ENCODE measurements around the gene RNF19B. TPM values are rescaled to one million over a fixed set of nuclear protein-coding genes. Genes with fewer than 3 reads are reported as not detected.
"Not testable (repeated sequence)": the region's sequence is repeated elsewhere in the genome, so short reads cannot be mapped to it uniquely, and the experiment has no call there.

Gene RNF19B
- total RNA-seq, 4 donors from 2014 or later, result 28.1 to 62.1 (median 54.6) TPM

DNA sequence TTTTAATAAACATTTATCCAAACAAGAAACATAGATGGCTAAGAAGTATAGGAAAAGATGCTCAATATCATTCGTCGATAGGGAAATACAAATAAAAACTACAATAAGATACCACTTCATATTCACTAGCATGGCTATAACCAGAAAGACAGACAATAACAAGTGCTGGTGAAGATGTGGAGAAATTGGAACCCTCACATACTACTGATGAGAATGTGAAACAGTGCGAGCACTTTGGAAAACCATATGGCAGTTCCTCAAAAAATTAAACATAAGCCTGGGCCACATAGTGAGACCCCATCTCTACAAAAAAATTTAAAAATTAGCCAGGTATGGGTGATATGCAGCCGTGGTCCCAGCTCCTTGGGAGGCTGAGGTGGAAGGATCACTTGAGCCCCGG, 54.3 kb downstream of the RNF19B start:
- H3K9me3 ChIP-seq, result no peaks in the 10 kb centered on the region
- no peaks in the 10 kb centered on the region for H3K4me1 ChIP-seq
- no peak overlapping the region for H3K4me3 ChIP-seq
- H3K27ac ChIP-seq, result no peak overlapping the region
- DNase-seq, result no peak
- no peaks in the 10 kb centered on the region for H3K27me3 ChIP-seq
- no peaks in the 10 kb centered on the region for H3K36me3 ChIP-seq
- TF ChIP-seq CTCF (IDR thresholded peaks at IDR 0.05) (no peak), POLR2A (IDR thresholded peaks at IDR 0.05) (no peak)

GRCh38 chr1:32907435-32907834, 57.2 kb downstream of the RNF19B start:
- peak overlapping the region in 1 of 4 donors; percentile 5 for H3K27ac ChIP-seq

GRCh38 chr1:32906654-32907053, 58.0 kb downstream of the RNF19B start:
- Histone ChIP-seq H3K4me1 (no peaks in the 10 kb centered on the region), H3K9me3 (no peaks in the 10 kb centered on the region), H3K36me3 (no peaks in the 10 kb centered on the region), H3K4me3 (no peak overlapping the region), H3K27me3 (no peaks in the 10 kb centered on the region), H3K27ac (no peak overlapping the region)
- no peak for TF ChIP-seq POLR2A (IDR thresholded peaks at IDR 0.05)
- no peak for TF ChIP-seq CTCF (IDR thresholded peaks at IDR 0.05)
- no peak for DNase-seq

More at GRCh38 chr1:32907435-32907834, 57.2 kb downstream of the RNF19B start:
- DNase-seq, result no peak
- Histone ChIP-seq H3K4me3 (no peak overlapping the region), H3K9me3 (no peaks in the 10 kb centered on the region), H3K4me1 (no peaks in the 10 kb centered on the region), H3K36me3 (no peaks in the 10 kb centered on the region), H3K27me3 (no peaks in the 10 kb centered on the region)
- TF ChIP-seq CTCF (IDR thresholded peaks at IDR 0.05), result no peak

DNA sequence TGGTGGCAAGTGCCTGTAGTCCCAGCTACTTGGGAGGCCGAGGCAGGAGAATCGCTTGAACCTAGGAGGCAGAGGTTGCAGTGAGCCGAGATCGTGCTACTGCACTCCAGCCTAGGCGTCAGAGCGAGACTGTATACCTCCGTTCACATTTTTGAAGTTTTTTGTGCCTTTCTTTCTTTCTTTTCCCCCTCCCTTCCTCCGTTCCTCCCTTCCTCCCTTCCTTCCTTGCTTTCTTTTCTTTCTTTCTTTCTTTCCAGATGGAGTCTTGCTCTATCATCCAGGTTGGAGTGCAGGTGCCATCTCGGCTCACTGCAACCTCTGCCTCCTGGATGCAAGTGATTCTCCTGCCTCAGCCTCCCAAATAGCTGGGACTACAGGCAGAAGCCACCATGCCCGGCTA, 59.0 kb downstream of the RNF19B start:
- not testable (repeated sequence) for H3K36me3 ChIP-seq, H3K4me3 ChIP-seq, DNase-seq, H3K9me3 ChIP-seq, H3K27me3 ChIP-seq, H3K4me1 ChIP-seq
- H3K27ac ChIP-seq, result peak overlapping the region in 3 of 4 donors; percentile 71 to 93 (median 86)

DNA sequence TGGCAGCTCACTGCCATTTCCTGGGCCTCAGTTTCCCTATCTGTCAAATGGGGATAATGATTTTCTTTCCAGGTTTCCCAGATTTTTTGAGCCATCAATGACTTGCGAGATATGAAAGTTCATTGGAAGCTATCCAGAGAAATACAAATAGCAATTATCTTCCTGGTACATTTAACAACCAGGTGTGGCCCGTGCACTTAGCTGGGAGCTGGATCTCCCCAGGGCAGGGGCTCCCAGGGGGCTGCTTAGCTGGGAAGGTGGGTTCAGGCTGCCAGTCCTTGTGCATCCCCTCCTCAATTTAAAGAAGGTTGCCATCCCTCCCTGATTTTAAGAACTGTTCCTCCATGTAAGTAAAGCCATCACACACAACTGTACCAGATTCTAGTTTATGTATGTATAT, 59.8 kb downstream of the RNF19B start:
- H3K9me3 ChIP-seq, result no peaks in the 10 kb centered on the region
- peak in 1 of 3 donors; percentile 56 for DNase-seq
- peaks cover 0 to 2% (median 0%) of the 10 kb centered on the region in 4 donors for H3K4me1 ChIP-seq
- TF ChIP-seq CTCF (IDR thresholded peaks at IDR 0.05) (no peak), POLR2A (IDR thresholded peaks at IDR 0.05) (peak in 1 of 2 donors; percentile 21)
- no peak overlapping the region for H3K4me3 ChIP-seq
- no peaks in the 10 kb centered on the region for H3K36me3 ChIP-seq
- peak overlapping the region in 3 of 4 donors; percentile 71 to 93 (median 86) for H3K27ac ChIP-seq
- no peaks in the 10 kb centered on the region for H3K27me3 ChIP-seq

DNA sequence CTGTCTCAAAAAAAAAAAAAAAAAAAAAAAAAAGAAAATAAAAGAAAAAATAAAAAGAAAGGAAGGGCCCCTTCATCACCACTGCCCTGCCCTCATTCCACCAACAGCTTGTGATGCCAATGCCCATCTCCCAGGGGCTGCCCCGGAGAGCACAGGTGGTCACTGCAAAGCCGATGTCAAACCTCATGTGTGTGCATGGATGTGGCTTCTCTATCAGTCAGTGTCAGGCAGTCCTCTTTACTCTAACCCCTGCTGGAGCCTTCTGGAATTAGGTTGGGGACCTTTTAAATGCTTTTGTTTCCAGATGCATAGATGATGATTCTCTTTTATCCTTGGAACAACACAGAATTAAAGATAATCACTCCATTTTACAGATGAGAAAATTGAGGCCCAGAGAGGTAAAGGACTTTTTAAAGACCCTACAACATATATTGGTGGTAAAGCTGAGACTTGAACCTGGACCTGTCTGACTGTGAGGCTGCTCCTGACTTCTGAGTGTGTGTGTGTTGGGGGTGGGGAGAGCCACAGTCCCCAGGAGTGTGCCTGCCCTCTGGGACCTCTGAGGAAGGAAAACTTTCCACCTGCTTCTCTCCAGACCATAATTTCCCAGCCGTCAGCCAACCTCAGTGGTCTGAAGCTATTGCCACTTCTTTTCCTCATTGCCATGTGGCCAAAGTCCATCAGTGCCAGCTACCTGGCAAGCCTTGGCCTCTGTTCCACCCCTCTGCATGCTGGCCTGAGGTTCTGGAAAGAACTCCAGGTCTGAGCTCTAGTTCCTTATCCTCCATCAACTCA, 60.4 kb downstream of the RNF19B start:
- Histone ChIP-seq H3K27me3 (no peaks in the 10 kb centered on the region), H3K36me3 (no peaks in the 10 kb centered on the region), H3K9me3 (no peaks in the 10 kb centered on the region), H3K4me3 (no peak overlapping the region), H3K4me1 (peaks cover 0 to 6% (median 0%) of the 10 kb centered on the region in 4 donors), H3K27ac (peak overlapping the region in 3 of 4 donors; percentile 71 to 93 (median 86))
- peak in 2 of 3 donors; percentile 82 to 89 for DNase-seq
- peak in 1 of 6 experiments; percentile 12 for TF ChIP-seq CTCF (IDR thresholded peaks at IDR 0.05)
- TF ChIP-seq POLR2A (IDR thresholded peaks at IDR 0.05), result peak in 1 of 2 donors; percentile 63
